ENCODE results near the gene TMEM184B.
"Not testable (repeated sequence)": the region's sequence is repeated elsewhere in the genome, so short reads cannot be mapped to it uniquely, and the experiment has no call there.

Gene TMEM184B

GRCh38 chr22:38201711-38202436 is 70.9 kb downstream of the TMEM184B start, which contains the start of gene MAFF:
TSS of gene MAFF (plus strand) at chr22:38201994. CDS start at chr22:38213854, 11,860 bp downstream.
- DNase-seq: peak; percentile 69

- DNase-seq: no peak
These were observed 71.5 kb downstream of the TMEM184B start for GRCh38 chr22:38201371-38201710.

- DNase-seq: no peak
These were observed 72.8 kb downstream of the TMEM184B start for GRCh38 chr22:38199826-38200559.

- DNase-seq: no peak
These were observed 75.9 kb downstream of the TMEM184B start for GRCh38 chr22:38196791-38197419.

- DNase-seq: no peak
These were observed 79.2 kb downstream of the TMEM184B start for GRCh38 chr22:38193580-38193979.

- no peak for DNase-seq
These were observed 80.3 kb downstream of the TMEM184B start for GRCh38 chr22:38192475-38192863.

GRCh38 chr22:38191731-38192474 is 80.9 kb downstream of the TMEM184B start:
- DNase-seq: no peak

GRCh38 chr22:38191055-38191454 is 81.8 kb downstream of the TMEM184B start:
- DNase-seq: no peak

- no peak for DNase-seq
These were observed 82.2 kb downstream of the TMEM184B start for GRCh38 chr22:38190581-38190980.

- DNase-seq: no peak
These were observed 83.7 kb downstream of the TMEM184B start for GRCh38 chr22:38189104-38189503.

GRCh38 chr22:38187413-38188212 is 85.2 kb downstream of the TMEM184B start:
- DNase-seq: no peak

GRCh38 chr22:38186429-38186828 is 86.4 kb downstream of the TMEM184B start:
- DNase-seq: no peak

- no peak for DNase-seq
These were observed 88.0 kb downstream of the TMEM184B start for GRCh38 chr22:38184788-38185187.

- DNase-seq: peak; percentile 96
These were observed 91.2 kb downstream of the TMEM184B start, which contains the start of gene PLA2G6 for GRCh38 chr22:38181453-38182200. TSS of gene PLA2G6 (minus strand) at chr22:38181830. CDS start at chr22:38169426, 12,404 bp downstream.

- no peak for DNase-seq
These were observed 91.9 kb downstream of the TMEM184B start for GRCh38 chr22:38180841-38181452.

GRCh38 chr22:38178605-38178937 is 94.2 kb downstream of the TMEM184B start:
- DNase-seq: not testable (repeated sequence)

- DNase-seq: no peak
These were observed 94.7 kb downstream of the TMEM184B start for GRCh38 chr22:38177926-38178604.

GRCh38 chr22:38177571-38177925 is 95.3 kb downstream of the TMEM184B start:
- not testable (repeated sequence) for DNase-seq

- no peak for DNase-seq
These were observed 95.8 kb downstream of the TMEM184B start for GRCh38 chr22:38177044-38177443.

GRCh38 chr22:38176170-38176741 is 96.6 kb downstream of the TMEM184B start:
- DNase-seq: peak; percentile 24
